ENCODE results near the gene KLHL34.

DNA sequence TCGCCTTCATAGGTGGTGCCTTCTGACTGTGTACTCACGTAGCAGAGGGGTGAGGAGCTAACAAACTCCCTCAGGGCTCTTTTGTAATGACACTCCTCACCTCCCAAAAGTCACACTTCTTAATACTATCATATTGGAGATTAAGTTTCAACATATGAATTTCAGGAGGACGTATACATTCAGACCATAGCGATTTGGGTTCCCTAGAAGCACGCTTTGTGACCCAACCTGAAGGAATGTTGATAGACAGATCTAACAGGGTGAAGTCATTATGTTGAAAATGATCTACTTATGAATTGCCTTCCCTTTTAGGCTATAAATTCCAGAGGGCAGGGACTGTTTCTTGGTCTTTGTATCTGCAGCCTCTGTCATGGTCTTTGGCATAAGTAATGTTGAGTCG, 3.2 kb upstream of the KLHL34 start:
- no peak for TF ChIP-seq GATA2 (IDR thresholded peaks at IDR 0.05; ENCODE audit: low read depth, low read length)
- TF ChIP-seq GATA3 (IDR thresholded peaks at IDR 0.05; ENCODE audit: low read depth, low read length) = no peak

All from SH-SY5Y (cell line).